HEK293T (cell line): ENCODE data around the gene SULT1A2.
"Not testable (repeated sequence)": the region's sequence is repeated elsewhere in the genome, so short reads cannot be mapped to it uniquely, and the experiment has no call there.

Experiments
- ARNT ChIP-seq: fragments of 450-650 bp; IDR thresholded peaks from 2 replicates; pipeline ENCODE4 v1.6.1; 2017; ENCODE audit warnings: mild to moderate bottlenecking
- BHLHE40 ChIP-seq: fragments of 450-650 bp; IDR thresholded peaks from 2 replicates; pipeline ENCODE4 v1.6.1; 2016; ENCODE audit warnings: mild to moderate bottlenecking, moderate library complexity, borderline replicate concordance
- CTBP1 ChIP-seq: fragments of 450-650 bp; IDR thresholded peaks from 2 replicates; pipeline ENCODE4 v1.6.1; 2016; ENCODE audit warnings: borderline replicate concordance
- ELF4 ChIP-seq: fragments of 450-650 bp; IDR thresholded peaks from 2 replicates; pipeline ENCODE4 v1.6.1; 2017; ENCODE audit warnings: antibody characterized with exemption
- FOXA1 ChIP-seq: fragments of 450-650 bp; IDR thresholded peaks from 2 replicates; pipeline ENCODE4 v1.6.1; 2016; ENCODE audit warnings: mild to moderate bottlenecking
- FOXK2 ChIP-seq: fragments of 450-650 bp; IDR thresholded peaks from 2 replicates; pipeline ENCODE4 v1.6.1; 2016; ENCODE audit warnings: mild to moderate bottlenecking
- FOXM1 ChIP-seq: fragments of 450-650 bp; IDR thresholded peaks from 2 replicates; pipeline ENCODE4 v1.6.1; 2017; ENCODE audit warnings: mild to moderate bottlenecking, borderline replicate concordance
- HDGF ChIP-seq: fragments of 450-650 bp; IDR thresholded peaks from 2 replicates; pipeline ENCODE4 v1.6.1; 2017; ENCODE audit warnings: antibody characterized with exemption, borderline replicate concordance
- LEF1 ChIP-seq: fragments of 450-650 bp; IDR thresholded peaks from 2 replicates; pipeline ENCODE4 v1.6.1; 2017; ENCODE audit warnings: mild to moderate bottlenecking, borderline replicate concordance
- NFRKB ChIP-seq: fragments of 450-650 bp; IDR thresholded peaks from 2 replicates; pipeline ENCODE4 v1.6.1; 2016; ENCODE audit warnings: mild to moderate bottlenecking, moderate library complexity
- PKNOX1 ChIP-seq: fragments of 450-650 bp; IDR thresholded peaks from 2 replicates; pipeline ENCODE4 v1.6.1; 2016
- SP1 ChIP-seq: fragments of 450-650 bp; IDR thresholded peaks from 2 replicates; pipeline ENCODE4 v1.6.1; 2017
- SUZ12 ChIP-seq: fragments of 450-650 bp; IDR thresholded peaks from 2 replicates; pipeline ENCODE4 v1.6.1; 2016; ENCODE audit warnings: mild to moderate bottlenecking

- not testable (repeated sequence) for TF ChIP-seq LEF1, FOXK2, FOXM1, SP1, PKNOX1, BHLHE40, ARNT, SUZ12, NFRKB, FOXA1, ELF4, HDGF, CTBP1
Measured at GRCh38 chr16:28602062-28602461, 5.2 kb upstream of the SULT1A2 start.
